ENCODE results near the gene PEX5L.

The PEX5L gene

GRCh38 chr3:179865861-179866505, 170.8 kb downstream of the PEX5L start:
- H3K27ac ChIP-seq = no peak overlapping the region
- TF ChIP-seq CTCF (IDR thresholded peaks at IDR 0.05) = no peak
- no peak for TF ChIP-seq ZFX (IDR thresholded peaks at IDR 0.05; ENCODE audit: borderline replicate concordance)

- TF ChIP-seq ZFX (IDR thresholded peaks at IDR 0.05; ENCODE audit: borderline replicate concordance) (no peak), CTCF (IDR thresholded peaks at IDR 0.05) (no peak)
- H3K27ac ChIP-seq = no peak overlapping the region
Observed at GRCh38 chr3:179861953-179862352, 174.8 kb downstream of the PEX5L start.

DNA sequence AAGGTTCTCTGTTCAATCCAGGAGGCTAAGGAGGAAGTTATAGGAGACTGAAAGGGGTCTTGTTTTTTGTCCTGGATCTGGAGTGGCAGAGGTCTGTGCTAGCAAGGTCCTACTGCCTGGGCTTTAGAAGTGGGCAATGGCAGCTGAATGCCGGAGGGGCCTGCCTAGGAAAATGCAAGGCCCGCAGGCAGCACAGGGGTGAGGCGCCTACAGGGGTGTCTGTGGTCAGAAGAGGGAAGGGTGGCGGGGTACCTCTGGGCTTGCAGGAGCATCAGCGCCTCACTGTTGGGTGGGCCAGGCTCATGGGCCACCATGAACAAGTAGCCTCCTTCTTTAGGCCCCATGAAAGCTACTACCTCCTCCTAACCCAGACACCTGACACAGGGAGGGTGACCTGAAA, 175.4 kb downstream of the PEX5L start:
- H3K27ac ChIP-seq = no peak overlapping the region
- TF ChIP-seq ZFX (IDR thresholded peaks at IDR 0.05; ENCODE audit: borderline replicate concordance) = no peak
- no peak for TF ChIP-seq CTCF (IDR thresholded peaks at IDR 0.05)

DNA sequence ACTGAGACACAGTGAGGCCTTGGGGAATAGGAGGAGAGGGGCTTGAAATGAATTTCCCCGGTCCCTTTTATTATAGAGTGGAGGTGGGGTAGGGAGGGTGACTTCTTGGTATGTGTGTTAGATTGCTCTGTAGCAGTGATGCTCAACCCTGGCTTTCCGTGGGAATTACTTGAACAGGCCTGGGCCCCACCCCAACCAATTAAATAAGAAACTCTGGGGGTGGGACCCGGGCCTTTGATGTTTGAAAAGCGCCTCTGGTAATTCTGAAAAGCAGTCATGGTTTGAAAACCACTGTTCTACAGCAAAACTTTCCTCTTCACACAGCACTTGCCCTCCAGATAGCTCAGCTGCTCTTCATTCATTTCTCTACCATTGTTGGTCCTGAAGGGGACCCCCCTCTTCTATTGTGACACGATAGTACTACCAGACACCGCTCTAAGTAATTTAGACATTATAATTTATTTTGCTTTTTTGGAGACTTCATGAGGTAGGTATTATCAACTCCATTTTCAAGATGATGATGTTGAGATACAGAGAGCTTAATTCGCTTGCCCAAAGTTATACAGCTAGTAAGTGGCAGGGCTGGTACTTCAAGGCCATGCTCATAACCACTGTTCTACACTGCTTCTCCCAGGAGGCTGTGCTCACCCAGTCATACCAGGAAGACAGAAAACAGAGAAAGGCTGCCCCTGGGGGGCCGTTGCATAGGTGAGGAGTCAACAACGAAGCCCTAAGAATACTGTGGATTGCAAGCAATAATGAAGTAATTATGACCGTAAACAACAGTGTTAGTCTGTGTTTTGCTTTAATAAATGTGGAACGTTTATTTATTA, 176.2 kb downstream of the PEX5L start:
- TF ChIP-seq CTCF (IDR thresholded peaks at IDR 0.05) = no peak
- TF ChIP-seq ZFX (IDR thresholded peaks at IDR 0.05; ENCODE audit: borderline replicate concordance) = no peak
- H3K27ac ChIP-seq = no peak overlapping the region

DNA sequence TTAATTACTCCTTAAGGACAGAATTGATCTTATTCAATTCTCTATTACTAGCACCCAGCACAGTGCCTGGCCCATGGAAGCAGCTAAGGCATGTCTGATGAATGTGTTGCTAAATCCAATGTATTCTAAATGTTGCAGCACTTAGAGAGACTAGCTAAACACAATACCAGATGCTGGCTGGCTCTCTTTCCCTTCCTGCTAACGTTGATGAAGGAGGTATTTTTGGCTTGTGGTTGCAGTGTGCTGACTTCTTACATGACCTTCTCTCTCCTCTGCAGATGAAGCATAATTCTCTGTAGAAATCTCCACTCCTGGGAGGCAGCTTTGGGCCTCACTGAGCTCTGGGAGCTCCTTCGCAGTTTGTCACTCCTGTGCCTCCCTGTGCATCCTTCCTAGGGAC, 183.6 kb downstream of the PEX5L start:
- TF ChIP-seq CTCF (IDR thresholded peaks at IDR 0.05) (no peak), ZFX (IDR thresholded peaks at IDR 0.05; ENCODE audit: borderline replicate concordance) (no peak)
- no peak overlapping the region for H3K27ac ChIP-seq

DNA sequence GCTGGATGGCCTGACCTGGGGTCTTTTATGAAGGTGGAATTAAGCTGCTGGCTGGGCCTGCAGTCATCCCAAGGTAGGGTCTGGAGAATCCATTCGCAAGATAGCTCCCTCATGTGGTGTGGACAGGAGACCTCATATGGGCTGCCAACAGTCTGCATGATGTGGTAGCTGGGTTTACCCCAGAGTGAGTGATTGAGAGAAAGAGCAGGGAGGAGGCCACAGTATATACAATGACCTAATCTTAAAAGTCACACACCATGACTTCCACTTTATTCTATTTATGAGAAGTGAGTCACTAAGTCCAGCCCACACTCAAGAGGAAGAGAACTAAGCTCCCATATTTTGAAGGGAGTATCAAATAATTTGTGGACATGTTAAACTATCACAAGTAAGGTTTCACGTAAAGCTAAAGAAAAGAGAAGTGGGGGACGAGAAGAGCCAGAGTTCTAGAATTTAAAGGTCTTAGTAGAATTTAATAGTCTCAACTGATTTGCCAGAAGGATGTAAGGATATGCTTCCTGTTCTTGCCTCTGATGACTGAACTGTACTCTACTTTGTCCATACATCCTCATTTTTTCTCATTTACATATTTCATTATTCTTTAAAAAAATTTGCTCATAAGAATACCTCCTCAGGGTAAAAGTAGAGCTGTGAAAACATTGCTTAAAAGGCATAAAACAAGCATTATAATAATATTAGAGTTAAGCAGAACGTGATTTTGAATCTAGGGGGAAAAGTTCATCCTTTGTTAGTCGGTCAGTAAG, 184.4 kb downstream of the PEX5L start:
- TF ChIP-seq ZFX (IDR thresholded peaks at IDR 0.05; ENCODE audit: borderline replicate concordance) = no peak
- peak; percentile 12; the same call in 1 of the 2 replicates for TF ChIP-seq CTCF (IDR thresholded peaks at IDR 0.05)
- H3K27ac ChIP-seq = no peak overlapping the region

All from 22Rv1 (cell line).